NT2/D1 (cell line): ENCODE results near the gene IL17REL.

Experiments used
- DNase-seq: peaks from one replicate; pipeline ENCODE4 v3.0.0-alpha.2; 2011; ENCODE audit warnings: low read depth, low spot score
- H3K27me3 ChIP-seq: 2 replicates; pipeline ENCODE4 v1.6.0; 2011; ENCODE audit warnings: mild to moderate bottlenecking; ENCODE audit not compliant: insufficient read length, insufficient read depth
- H3K36me3 ChIP-seq: 2 replicates; pipeline ENCODE4 v1.6.1; 2011; ENCODE audit warnings: mild to moderate bottlenecking, low read length, mixed read lengths; ENCODE audit not compliant: insufficient read depth, insufficient read length
- H3K4me1 ChIP-seq: 2 replicates; pipeline ENCODE4 v1.5.1; 2011; ENCODE audit not compliant: insufficient read depth, insufficient read length
- H3K4me3 ChIP-seq: 2 replicates; pipeline ENCODE4 v1.5.1; 2011; ENCODE audit warnings: low read depth; ENCODE audit not compliant: insufficient read length
- H3K9ac ChIP-seq: 2 replicates; pipeline ENCODE4 v1.6.0; 2011; ENCODE audit warnings: low read depth; ENCODE audit not compliant: insufficient read length
- H3K9me3 ChIP-seq: 2 replicates; pipeline ENCODE4 v1.5.1; 2011; ENCODE audit warnings: mild to moderate bottlenecking, low read length; ENCODE audit not compliant: insufficient read depth
- SUZ12 ChIP-seq: IDR thresholded peaks from 2 replicates; pipeline ENCODE4 v1.6.1; 2011; ENCODE audit not compliant: insufficient read length, insufficient read depth; ENCODE audit errors: extremely low read depth
- YY1 ChIP-seq: IDR thresholded peaks from 2 replicates; pipeline ENCODE4 v1.6.1; 2011; ENCODE audit not compliant: insufficient read length, insufficient read depth
- ZNF274 ChIP-seq: IDR thresholded peaks from 2 replicates; pipeline ENCODE4 v1.6.1; 2011; ENCODE audit warnings: mild to moderate bottlenecking, low read depth, low read length

IL17REL gene

GRCh38 chr22:50009765-50010675 lies 2.5 kb downstream of the IL17REL start:
- no peak for DNase-seq
- peaks cover 37% of the 10 kb centered on the region for H3K27me3 ChIP-seq

GRCh38 chr22:50009251-50009650 lies 3.3 kb downstream of the IL17REL start:
- DNase-seq: no peak
- Histone ChIP-seq H3K9ac (peak overlapping the region; percentile 32), H3K4me3 (no peak overlapping the region), H3K27me3 (peaks cover 29% of the 10 kb centered on the region), H3K36me3 (no peaks in the 10 kb centered on the region), H3K9me3 (no peaks in the 10 kb centered on the region), H3K4me1 (peaks cover 19% of the 10 kb centered on the region)
- no peak for TF ChIP-seq YY1

More at GRCh38 chr22:50009765-50010675, 2.5 kb downstream of the IL17REL start:
- peaks cover 20% of the 10 kb centered on the region for H3K4me1 ChIP-seq
- H3K36me3 ChIP-seq: no peaks in the 10 kb centered on the region
- no peak overlapping the region for H3K9ac ChIP-seq
- TF ChIP-seq SUZ12: no peak
- no peak for TF ChIP-seq ZNF274
- no peak for TF ChIP-seq YY1
- no peak overlapping the region for H3K4me3 ChIP-seq
- H3K9me3 ChIP-seq: no peaks in the 10 kb centered on the region

- H3K4me1 ChIP-seq: peaks cover 14% of the 10 kb centered on the region
- H3K36me3 ChIP-seq: no peaks in the 10 kb centered on the region
- H3K4me3 ChIP-seq: no peak overlapping the region
- no peak overlapping the region for H3K9ac ChIP-seq
- H3K9me3 ChIP-seq: no peaks in the 10 kb centered on the region
- DNase-seq: no peak
- peaks cover 20% of the 10 kb centered on the region for H3K27me3 ChIP-seq
- TF ChIP-seq ZNF274: no peak
- TF ChIP-seq YY1: no peak
- no peak for TF ChIP-seq SUZ12
Measured at GRCh38 chr22:50008151-50009040, 4.2 kb downstream of the IL17REL start.

GRCh38 chr22:50007057-50007511 lies 5.5 kb downstream of the IL17REL start:
- Histone ChIP-seq H3K9ac (no peak overlapping the region), H3K36me3 (no peaks in the 10 kb centered on the region), H3K9me3 (no peaks in the 10 kb centered on the region), H3K27me3 (peaks cover 10% of the 10 kb centered on the region), H3K4me1 (peaks cover 8% of the 10 kb centered on the region), H3K4me3 (no peak overlapping the region)
- DNase-seq: no peak
- TF ChIP-seq ZNF274: no peak
- no peak for TF ChIP-seq SUZ12
- TF ChIP-seq YY1: no peak

GRCh38 chr22:50004918-50005317 lies 7.6 kb downstream of the IL17REL start:
- Histone ChIP-seq H3K9me3 (no peaks in the 10 kb centered on the region), H3K9ac (no peak overlapping the region), H3K4me1 (peaks cover 23% of the 10 kb centered on the region), H3K4me3 (no peak overlapping the region), H3K27me3 (peaks cover 14% of the 10 kb centered on the region), H3K36me3 (no peaks in the 10 kb centered on the region)
- TF ChIP-seq YY1: no peak
- no peak for TF ChIP-seq SUZ12
- no peak for TF ChIP-seq ZNF274
- no peak for DNase-seq

- Histone ChIP-seq H3K9ac (no peak overlapping the region), H3K36me3 (no peaks in the 10 kb centered on the region), H3K4me3 (no peak overlapping the region), H3K4me1 (peaks cover 23% of the 10 kb centered on the region), H3K27me3 (peaks cover 18% of the 10 kb centered on the region), H3K9me3 (no peaks in the 10 kb centered on the region)
- DNase-seq: no peak
- no peak for TF ChIP-seq YY1
- no peak for TF ChIP-seq SUZ12
- no peak for TF ChIP-seq ZNF274
Measured at GRCh38 chr22:50002791-50003190, 9.8 kb downstream of the IL17REL start.
